MM.1S (cell line): ENCODE data around the gene TSPYL2.
A peak's percentile ranks its signal among the peaks of the same experiment; 100 is the strongest.

Source experiments
- DNase-seq: peaks from one replicate; pipeline ENCODE4 v3.0.0-alpha.2; 2015
- H2AFZ ChIP-seq: fragments of 300-600 bp; sonication (generic); 2 replicates; pipeline ENCODE4 v1.6.0; 2016; ENCODE audit warnings: antibody characterized with exemption, low read length
- H3F3A ChIP-seq: fragments of 300-600 bp; sonication (generic); 2 replicates; pipeline ENCODE4 v1.6.1; 2016; ENCODE audit warnings: mild to moderate bottlenecking, antibody characterized with exemption, low read length, moderate library complexity, mixed read lengths; ENCODE audit not compliant: insufficient read depth
- H3K27ac ChIP-seq: fragments of 300-600 bp; sonication (generic); 2 replicates; pipeline ENCODE4 v1.5.1; 2016; ENCODE audit warnings: mild to moderate bottlenecking, low read length
- H3K27me3 ChIP-seq: fragments of 300-600 bp; sonication (generic); replicated peaks from 2 replicates; pipeline ENCODE4 v1.6.0; 2016; ENCODE audit warnings: low read length; ENCODE audit not compliant: insufficient read depth
- H3K36me3 ChIP-seq: fragments of 300-600 bp; sonication (generic); replicated peaks from 2 replicates; pipeline ENCODE4 v1.6.1; 2016; ENCODE audit warnings: mild to moderate bottlenecking, low read length, mixed read lengths; ENCODE audit not compliant: insufficient read depth
- H3K4me1 ChIP-seq: fragments of 300-600 bp; sonication (generic); 2 replicates; pipeline ENCODE4 v1.6.1; 2016; ENCODE audit warnings: low read length, mixed read lengths
- H3K4me2 ChIP-seq: fragments of 300-600 bp; sonication (generic); 2 replicates; pipeline ENCODE4 v1.6.0; 2016; ENCODE audit warnings: low read depth, low read length
- H3K4me3 ChIP-seq: fragments of 300-600 bp; sonication (generic); 2 replicates; pipeline ENCODE4 v1.5.1; 2016; ENCODE audit warnings: low read length, mixed read lengths
- H3K79me2 ChIP-seq: fragments of 300-600 bp; sonication (generic); 2 replicates; pipeline ENCODE4 v1.6.1; 2016; ENCODE audit warnings: mixed run types, low read length, mixed read lengths
- H3K9ac ChIP-seq: fragments of 300-600 bp; sonication (generic); 2 replicates; pipeline ENCODE4 v1.6.1; 2016; ENCODE audit warnings: low read length, mixed read lengths
- H3K9me2 ChIP-seq: fragments of 300-600 bp; sonication (generic); replicated peaks from 2 replicates; pipeline ENCODE4 v1.6.1; 2016; ENCODE audit warnings: mild to moderate bottlenecking, low read length, mixed read lengths; ENCODE audit not compliant: insufficient read depth
- H3K9me3 ChIP-seq: fragments of 300-600 bp; sonication (generic); replicated peaks from 2 replicates; pipeline ENCODE4 v1.6.1; 2016; ENCODE audit warnings: mild to moderate bottlenecking, low read length, mixed read lengths; ENCODE audit not compliant: insufficient read depth
- H4K20me1 ChIP-seq: fragments of 300-600 bp; sonication (generic); 2 replicates; pipeline ENCODE4 v1.6.1; 2016; ENCODE audit warnings: mild to moderate bottlenecking, low read length, moderate library complexity, mixed read lengths; ENCODE audit not compliant: insufficient read depth
- CTCF ChIP-seq: fragments of 300-600 bp; sonication (generic); IDR thresholded peaks from 2 replicates; pipeline ENCODE4 v1.5.1; 2016; ENCODE audit warnings: antibody characterized with exemption, low read length, mixed read lengths
- EZH2 ChIP-seq: fragments of 300-600 bp; sonication (generic); optimal IDR thresholded peaks from 2 replicates; pipeline ENCODE3; 2017; ENCODE audit warnings: low read depth, mild to moderate bottlenecking, antibody characterized with exemption, low read length, mixed read lengths
- EZH2phosphoT487 ChIP-seq: fragments of 300-600 bp; sonication (generic); IDR thresholded peaks from 2 replicates; pipeline ENCODE4 v1.6.1; 2018; ENCODE audit warnings: antibody characterized with exemption, low read length

The TSPYL2 gene

GRCh38 chrX:53071604-53072417 lies 10.4 kb upstream of the TSPYL2 start:
- H2AFZ ChIP-seq, result peak overlapping the region; percentile 81
- no peaks in the 10 kb centered on the region for H3K79me2 ChIP-seq
- H3K27me3 ChIP-seq, result no peaks in the 10 kb centered on the region
- H3K9ac ChIP-seq, result peak overlapping the region; percentile 40
- H3K4me2 ChIP-seq, result peak overlapping the region; percentile 84
- H3K27ac ChIP-seq, result peak overlapping the region; percentile 42; the same call in 1 of the 2 replicates
- H3K4me3 ChIP-seq, result peak overlapping the region; percentile 78
- H3K9me2 ChIP-seq, result no peaks in the 10 kb centered on the region
- no peaks in the 10 kb centered on the region for H4K20me1 ChIP-seq
- peak; percentile 89 for DNase-seq
- TF ChIP-seq EZH2phosphoT487, result no peak
- peak; percentile 71 for TF ChIP-seq CTCF
- H3K9me3 ChIP-seq, result no peaks in the 10 kb centered on the region
- H3K4me1 ChIP-seq, result peaks cover 4% of the 10 kb centered on the region; the same call in 1 of the 2 replicates
- H3F3A ChIP-seq, result peaks cover 18% of the 10 kb centered on the region
- H3K36me3 ChIP-seq, result no peaks in the 10 kb centered on the region

GRCh38 chrX:53072418-53073114 lies 9.6 kb upstream of the TSPYL2 start:
- no peaks in the 10 kb centered on the region for H3K9me3 ChIP-seq
- H2AFZ ChIP-seq, result peak overlapping the region; percentile 81
- no peak for DNase-seq
- H3K27ac ChIP-seq, result peak overlapping the region; percentile 42; the same call in 1 of the 2 replicates
- peaks cover 18% of the 10 kb centered on the region for H3F3A ChIP-seq
- peak overlapping the region; percentile 84 for H3K4me2 ChIP-seq
- H3K9ac ChIP-seq, result peak overlapping the region; percentile 40
- H3K4me3 ChIP-seq, result peak overlapping the region; percentile 78
- no peaks in the 10 kb centered on the region for H3K79me2 ChIP-seq
- peaks cover 4% of the 10 kb centered on the region; the same call in 1 of the 2 replicates for H3K4me1 ChIP-seq
- TF ChIP-seq EZH2, result no peak
- no peak for TF ChIP-seq CTCF
- no peak for TF ChIP-seq EZH2phosphoT487
- no peaks in the 10 kb centered on the region for H3K27me3 ChIP-seq
- no peaks in the 10 kb centered on the region for H3K9me2 ChIP-seq
- no peaks in the 10 kb centered on the region for H3K36me3 ChIP-seq
- no peaks in the 10 kb centered on the region for H4K20me1 ChIP-seq

GRCh38 chrX:53073115-53073586 lies 9.0 kb upstream of the TSPYL2 start:
- Histone ChIP-seq H3K9me3 (no peaks in the 10 kb centered on the region), H3K4me2 (peak overlapping the region; percentile 84), H3K4me3 (no peak overlapping the region)

More at GRCh38 chrX:53073115-53073586, 9.0 kb upstream of the TSPYL2 start:
- no peak for TF ChIP-seq CTCF
- H3K36me3 ChIP-seq, result no peaks in the 10 kb centered on the region
- H2AFZ ChIP-seq, result peak overlapping the region; percentile 81; the same call in 1 of the 2 replicates
- H3K27me3 ChIP-seq, result no peaks in the 10 kb centered on the region
- 0 out of 2 replicates have a peak overlapping the region, but pooled peaks have one; percentile 13 for H3K27ac ChIP-seq
- H3K79me2 ChIP-seq, result no peaks in the 10 kb centered on the region
- peaks cover 18% of the 10 kb centered on the region for H3F3A ChIP-seq
- no peak for DNase-seq
- no peaks in the 10 kb centered on the region for H3K9me2 ChIP-seq
- peaks cover 4% of the 10 kb centered on the region; the same call in 1 of the 2 replicates for H3K4me1 ChIP-seq
- no peak overlapping the region for H3K9ac ChIP-seq
- no peaks in the 10 kb centered on the region for H4K20me1 ChIP-seq
